Liver (tissue), 9 donors: ENCODE data around the gene EEF2K. TPM values are rescaled to one million over a fixed set of nuclear protein-coding genes. Genes with fewer than 3 reads are reported as not detected.

Experiments
- DNase-seq: peaks from one replicate; pipeline ENCODE4 v3.0.0-alpha.2; 2017; ENCODE audit warnings: low spot score
- H3K27ac ChIP-seq, 2 donors: one replicate each; pipeline ENCODE4 v1.7.0; 2013; ENCODE audit warnings: inconsistent platforms in 2 of 2, low read length in 2 of 2, control low read depth in 1 of 2, low read depth in 1 of 2, mild to moderate bottlenecking in 1 of 2
- H3K27me3 ChIP-seq, 4 donors: one replicate each; pipeline versions ENCODE4 v1.6.1 to v1.7.0; 2013; ENCODE audit warnings: low read length in 3 of 4, inconsistent platforms in 1 of 4, mild to moderate bottlenecking in 1 of 4, moderate library complexity in 1 of 4; ENCODE audit not compliant: control insufficient read depth in 4 of 4, insufficient read depth in 4 of 4
- H3K36me3 ChIP-seq, 4 donors: one replicate each; pipeline versions ENCODE4 v1.6.1 to v1.7.0; 2013; ENCODE audit warnings: low read length in 3 of 4, mild to moderate bottlenecking in 3 of 4, low read depth in 1 of 4, moderate library complexity in 1 of 4; ENCODE audit not compliant: control insufficient read depth in 4 of 4, insufficient read depth in 3 of 4
- H3K4me1 ChIP-seq, 4 donors: one replicate each; pipeline versions ENCODE4 v1.6.1 to v1.7.0; 2013; ENCODE audit warnings: low read length in 3 of 4, mild to moderate bottlenecking in 3 of 4, moderate library complexity in 1 of 4; ENCODE audit not compliant: control insufficient read depth in 4 of 4, insufficient read depth in 4 of 4
- H3K4me3 ChIP-seq, 3 donors: one replicate each; pipeline versions ENCODE4 v1.6.1 to v1.7.0; 2013; ENCODE audit warnings: low read length in 3 of 3, control low read depth in 1 of 3, low read depth in 1 of 3, mild to moderate bottlenecking in 1 of 3
- H3K9ac ChIP-seq, 2 donors: one replicate each; pipeline ENCODE4 v1.7.0; 2013; ENCODE audit warnings: low read length in 2 of 2, mild to moderate bottlenecking in 2 of 2, moderate library complexity in 2 of 2, control low read depth in 1 of 2, low read depth in 1 of 2
- H3K9me3 ChIP-seq, 4 donors: one replicate each; pipeline versions ENCODE4 v1.6.1 to v1.7.0; 2013; ENCODE audit warnings: low read length in 3 of 4; ENCODE audit not compliant: control insufficient read depth in 4 of 4
- ATF3 ChIP-seq: IDR thresholded peaks from 2 replicates; pipeline ENCODE4 v1.6.1; 2016; ENCODE audit warnings: antibody characterized with exemption
- CTCF ChIP-seq: fragments of 150-350 bp; IDR thresholded peaks from 2 replicates; pipeline ENCODE4 v1.5.1; 2017; ENCODE audit warnings: improper control_type of control experiment, low read depth, low read length; ENCODE audit not compliant: missing input control
- EGR1 ChIP-seq, 2 donors: IDR thresholded peaks; 2 replicates each; pipeline ENCODE4 v1.6.1; 2016 to 2018; ENCODE audit warnings: antibody characterized with exemption in 2 of 2, low read depth in 2 of 2
- FOXA1 ChIP-seq: IDR thresholded peaks from 2 replicates; pipeline ENCODE4 v1.6.1; 2016; ENCODE audit warnings: antibody characterized with exemption
- FOXA2 ChIP-seq: IDR thresholded peaks from 2 replicates; pipeline ENCODE4 v1.6.1; 2016; ENCODE audit warnings: antibody characterized with exemption
- GABPA ChIP-seq, 2 donors: IDR thresholded peaks in 1 of 2; conservative IDR thresholded peaks in 1 of 2; 2 replicates each; pipeline ENCODE4 v1.6.1; 2016; ENCODE audit warnings: antibody characterized with exemption in 2 of 2, mild to moderate bottlenecking in 1 of 2, moderate library complexity in 1 of 2
- HNF4A ChIP-seq, 2 donors: conservative IDR thresholded peaks; 2 replicates each; pipeline ENCODE4 v1.6.1; 2016; ENCODE audit warnings: antibody characterized with exemption in 2 of 2, mild to moderate bottlenecking in 2 of 2
- HNF4G ChIP-seq: IDR thresholded peaks from 2 replicates; pipeline ENCODE4 v1.6.1; 2016; ENCODE audit warnings: antibody characterized with exemption
- NR2F2 ChIP-seq: IDR thresholded peaks from 2 replicates; pipeline ENCODE4 v1.6.1; 2016; ENCODE audit warnings: antibody characterized with exemption
- RAD21 ChIP-seq, 2 donors: IDR thresholded peaks; 2 replicates each; pipeline ENCODE4 v1.6.1; 2016; ENCODE audit warnings: antibody characterized with exemption in 2 of 2, mild to moderate bottlenecking in 2 of 2
- REST ChIP-seq: IDR thresholded peaks from 2 replicates; pipeline ENCODE4 v1.6.1; 2016; ENCODE audit warnings: antibody characterized with exemption, mild to moderate bottlenecking
- SP1 ChIP-seq: IDR thresholded peaks from 2 replicates; pipeline ENCODE4 v1.6.1; 2018; ENCODE audit warnings: antibody characterized with exemption, mild to moderate bottlenecking
- TAF1 ChIP-seq: conservative IDR thresholded peaks from 2 replicates; pipeline ENCODE4 v1.6.1; 2016; ENCODE audit warnings: antibody characterized with exemption, mild to moderate bottlenecking
- YY1 ChIP-seq: IDR thresholded peaks from 2 replicates; pipeline ENCODE4 v1.6.1; 2016; ENCODE audit warnings: antibody characterized with exemption, mild to moderate bottlenecking
- ZBTB33 ChIP-seq: IDR thresholded peaks from 2 replicates; pipeline ENCODE4 v1.6.1; 2016; ENCODE audit warnings: antibody characterized with exemption
- WGBS: extraction: QIAGEN DNeasy Blood & Tissue Kit; methylation state at CpG from one replicate; pipeline ENCODE4 v1.1.7; 2013; 5-methylcytosine and 5-hydroxymethylcytosine counted together
- polyA plus RNA-seq, 2 donors: library from polyadenylated mRNA; stranded (reverse) in 1 of 2; unstranded in 1 of 2; fragments of 200-250 nt in 1 of 2; fragments of >200 nt in 1 of 2; fragmentation: Nextera tagmentation in 1 of 2; extraction: Ambion mirVana in 1 of 2; gene quantifications; one replicate each; pipeline versions ENCODE4 v1.2.1 to v1.2.3, GENCODE V29; 2013 to 2015
- total RNA-seq, 2 donors: library from RNA; depleted of rRNA; stranded (reverse); fragments of >200 nt; gene quantifications; one replicate each; pipeline ENCODE4 v1.2.3, GENCODE V29; 2014
- donor health status: healthy.
- donor health status: healthy.
- donor health status: healthy.
- donor health status: healthy.
- donor health status: healthy.

EEF2K gene
- total and polyA plus RNA-seq, 4 donors = 3.2 to 14.3 (median 8.0) TPM

GRCh38 chr16:22217890-22218730, 12.0 kb downstream of the EEF2K start (continued):
- TF ChIP-seq EGR1 (IDR thresholded peaks at IDR 0.05; ENCODE audit: low read depth in 2 of 2) = no peak
- TF ChIP-seq FOXA2 = no peak
- TF ChIP-seq TAF1 = no peak

- no peak for DNase-seq
- Histone ChIP-seq H3K27me3 (no peaks in the 10 kb centered on the region), H3K4me1 (peaks cover 2 to 16% (median 6%) of the 10 kb centered on the region in 4 donors), H3K4me3 (no peak overlapping the region), H3K9me3 (no peaks in the 10 kb centered on the region), H3K27ac (no peak overlapping the region), H3K36me3 (no peaks in the 10 kb centered on the region), H3K9ac (no peak overlapping the region)
- TF ChIP-seq YY1 (no peak), TAF1 (no peak), EGR1 (IDR thresholded peaks at IDR 0.05; ENCODE audit: low read depth in 2 of 2) (no peak), CTCF (no peak), ZBTB33 (no peak)
- 97% methylated on average over 3 of the region's 3 CpGs for WGBS
These were observed 13.5 kb downstream of the EEF2K start for GRCh38 chr16:22219389-22220068.

- 78% methylated on average over 11 of the region's 11 CpGs for WGBS
- TF ChIP-seq ZBTB33 (no peak), YY1 (no peak), GABPA (IDR thresholded peaks at IDR 0.05 in 1 of 2, conservative IDR thresholded peaks at IDR 0.05 in 1 of 2) (no peak), FOXA1 (no peak), NR2F2 (no peak), HNF4G (no peak), HNF4A (conservative IDR thresholded peaks at IDR 0.05) (no peak), RAD21 (IDR thresholded peaks at IDR 0.05) (no peak), REST (no peak), ATF3 (no peak), TAF1 (no peak), CTCF (no peak), SP1 (no peak), EGR1 (IDR thresholded peaks at IDR 0.05; ENCODE audit: low read depth in 2 of 2) (no peak)
- peaks cover 2 to 16% (median 6%) of the 10 kb centered on the region in 4 donors for H3K4me1 ChIP-seq
- no peak overlapping the region for H3K9ac ChIP-seq
- H3K4me3 ChIP-seq = no peak overlapping the region
- H3K9me3 ChIP-seq = no peaks in the 10 kb centered on the region
- no peaks in the 10 kb centered on the region for H3K36me3 ChIP-seq
- no peak for DNase-seq
- no peaks in the 10 kb centered on the region for H3K27me3 ChIP-seq
- H3K27ac ChIP-seq = peak overlapping the region in 1 of 2 donors; percentile 80
These were observed 14.0 kb downstream of the EEF2K start for GRCh38 chr16:22220069-22220440.
